ENCODE results near the gene COX6A2.
"Not testable (repeated sequence)": the region's sequence is repeated elsewhere in the genome, so short reads cannot be mapped to it uniquely, and the experiment has no call there.

Gene COX6A2

GRCh38 chr16:31423241-31423640, 4.9 kb downstream of the COX6A2 start:
- no peak for DNase-seq (ENCODE audit: low read depth)
- H3K4me3 ChIP-seq (ENCODE audit: low read depth, low read length): no peak overlapping the region
- TF ChIP-seq, protein P1, sequence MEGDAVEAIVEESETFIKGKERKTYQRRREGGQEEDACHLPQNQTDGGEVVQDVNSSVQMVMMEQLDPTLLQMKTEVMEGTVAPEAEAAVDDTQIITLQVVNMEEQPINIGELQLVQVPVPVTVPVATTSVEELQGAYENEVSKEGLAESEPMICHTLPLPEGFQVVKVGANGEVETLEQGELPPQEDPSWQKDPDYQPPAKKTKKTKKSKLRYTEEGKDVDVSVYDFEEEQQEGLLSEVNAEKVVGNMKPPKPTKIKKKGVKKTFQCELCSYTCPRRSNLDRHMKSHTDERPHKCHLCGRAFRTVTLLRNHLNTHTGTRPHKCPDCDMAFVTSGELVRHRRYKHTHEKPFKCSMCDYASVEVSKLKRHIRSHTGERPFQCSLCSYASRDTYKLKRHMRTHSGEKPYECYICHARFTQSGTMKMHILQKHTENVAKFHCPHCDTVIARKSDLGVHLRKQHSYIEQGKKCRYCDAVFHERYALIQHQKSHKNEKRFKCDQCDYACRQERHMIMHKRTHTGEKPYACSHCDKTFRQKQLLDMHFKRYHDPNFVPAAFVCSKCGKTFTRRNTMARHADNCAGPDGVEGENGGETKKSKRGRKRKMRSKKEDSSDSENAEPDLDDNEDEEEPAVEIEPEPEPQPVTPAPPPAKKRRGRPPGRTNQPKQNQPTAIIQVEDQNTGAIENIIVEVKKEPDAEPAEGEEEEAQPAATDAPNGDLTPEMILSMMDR (conservative IDR thresholded peaks at IDR 0.05; ENCODE audit: low read depth, low read length): no peak

DNA sequence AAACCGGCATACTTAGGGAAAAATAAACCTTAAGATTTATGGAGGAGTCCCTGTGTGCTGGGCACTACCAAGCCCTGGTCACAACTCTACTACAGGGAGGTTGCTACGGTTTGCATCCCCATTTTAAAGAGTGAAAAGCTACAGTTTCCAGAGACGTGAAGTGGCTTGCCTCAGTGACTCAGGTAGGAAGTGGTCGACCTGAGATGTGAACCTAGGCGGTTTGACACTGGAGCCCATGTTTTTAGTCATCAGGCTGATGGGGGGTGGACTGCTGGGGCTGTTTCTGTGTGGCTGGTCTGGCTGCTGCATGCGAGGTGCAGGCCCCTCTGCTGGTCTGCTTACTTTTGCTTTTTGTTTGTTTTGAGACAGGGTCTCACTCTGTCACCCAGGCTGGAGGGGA, 6.6 kb downstream of the COX6A2 start:
- H3K4me3 ChIP-seq (ENCODE audit: low read depth, low read length): no peak overlapping the region
- TF ChIP-seq, protein P1 (conservative IDR thresholded peaks at IDR 0.05; ENCODE audit: low read depth, low read length): no peak
- DNase-seq (ENCODE audit: low read depth): no peak

- TF ChIP-seq, protein P1 (conservative IDR thresholded peaks at IDR 0.05; ENCODE audit: low read depth, low read length): no peak
- no peak for DNase-seq (ENCODE audit: low read depth)
- H3K4me3 ChIP-seq (ENCODE audit: low read depth, low read length): no peak overlapping the region
Observed at GRCh38 chr16:31420037-31420436, 8.1 kb downstream of the COX6A2 start.

DNA sequence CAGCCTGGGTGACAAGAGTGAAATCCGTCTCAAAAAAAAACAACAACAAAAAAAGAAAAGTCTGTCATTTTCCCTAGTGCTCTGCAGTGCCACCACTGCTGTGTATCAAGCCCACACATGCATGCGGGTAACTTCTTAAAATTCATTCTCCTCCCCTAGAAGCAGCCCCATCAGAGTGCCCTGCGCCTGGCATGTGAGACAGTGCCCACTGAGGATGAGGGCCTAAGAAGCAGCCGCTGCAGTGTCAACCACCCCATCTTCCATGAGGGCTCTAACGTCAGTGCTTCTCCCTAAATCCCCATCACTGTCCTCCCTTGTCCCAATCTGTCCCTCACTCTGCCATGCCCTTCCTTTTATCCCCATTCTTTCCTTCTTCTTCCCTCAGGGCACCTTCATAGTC, 10.2 kb downstream of the COX6A2 start:
- TF ChIP-seq, protein P1 (conservative IDR thresholded peaks at IDR 0.05; ENCODE audit: low read depth, low read length): no peak
- no peak for DNase-seq (ENCODE audit: low read depth)
- H3K4me3 ChIP-seq (ENCODE audit: low read depth, low read length): no peak overlapping the region

GRCh38 chr16:31417036-31417435, 11.1 kb downstream of the COX6A2 start:
- H3K4me3 ChIP-seq (ENCODE audit: low read depth, low read length); DNase-seq (ENCODE audit: low read depth): not testable (repeated sequence)

- no peak for DNase-seq (ENCODE audit: low read depth)
- TF ChIP-seq, protein P1 (conservative IDR thresholded peaks at IDR 0.05; ENCODE audit: low read depth, low read length): no peak
- H3K4me3 ChIP-seq (ENCODE audit: low read depth, low read length): no peak overlapping the region
Observed at GRCh38 chr16:31416371-31416770, 11.8 kb downstream of the COX6A2 start.

GRCh38 chr16:31414706-31415105, 13.5 kb downstream of the COX6A2 start:
- TF ChIP-seq, protein P1 (conservative IDR thresholded peaks at IDR 0.05; ENCODE audit: low read depth, low read length): no peak
- H3K4me3 ChIP-seq (ENCODE audit: low read depth, low read length): no peak overlapping the region
- no peak for DNase-seq (ENCODE audit: low read depth)

GRCh38 chr16:31413943-31414342, 14.2 kb downstream of the COX6A2 start:
- no peak for DNase-seq (ENCODE audit: low read depth)
- no peak overlapping the region for H3K4me3 ChIP-seq (ENCODE audit: low read depth, low read length)
- TF ChIP-seq, protein P1 (conservative IDR thresholded peaks at IDR 0.05; ENCODE audit: low read depth, low read length): no peak
